Measurements from ENCODE around the gene RADIL. TPM values are rescaled to one million over a fixed set of nuclear protein-coding genes. Genes with fewer than 3 reads are reported as not detected.

The RADIL gene
- total and polyA plus RNA-seq, 7 donors: 0.65 to 3.8 (median 2.6) TPM

GRCh38 chr7:4771737-4772136 is 111.8 kb downstream of the RADIL start:
- TF ChIP-seq CTCF (IDR thresholded peaks at IDR 0.05): no peak
- 88 to 93% (median 88%) methylated on average over 8 to 9 of the region's 9 CpGs for WGBS, 3 donors
- H3K36me3 ChIP-seq (ENCODE audit: insufficient read depth in 1 of 2, low read depth in 1 of 2): peaks cover 0 to 10% of the 10 kb centered on the region in 2 donors
- intact Hi-C loops (cut with DNase I): no loop called here
- ATAC-seq (no peak), DNase-seq (peak in 1 of 2 donors; percentile 39)
- no peak overlapping the region for H3K27ac ChIP-seq
- no peaks in the 10 kb centered on the region for H3K9me3 ChIP-seq
- H3K4me3 ChIP-seq: no peak overlapping the region
- H3K27me3 ChIP-seq (ENCODE audit: insufficient read depth in 3 of 3, low read length in 2 of 3): no peaks in the 10 kb centered on the region
- peaks cover 21% of the 10 kb centered on the region for H3K4me1 ChIP-seq

- TF ChIP-seq CTCF (IDR thresholded peaks at IDR 0.05): no peak
- DNase-seq (peak in 1 of 2 donors; percentile 30), ATAC-seq (no peak)
- Histone ChIP-seq H3K27ac (no peak overlapping the region), H3K4me3 (no peak overlapping the region), H3K27me3 (ENCODE audit: insufficient read depth in 3 of 3, low read length in 2 of 3) (no peaks in the 10 kb centered on the region), H3K9me3 (no peaks in the 10 kb centered on the region), H3K4me1 (peaks cover 13% of the 10 kb centered on the region), H3K36me3 (ENCODE audit: insufficient read depth in 1 of 2, low read depth in 1 of 2) (peaks cover 0 to 15% of the 10 kb centered on the region in 2 donors)
- WGBS, 3 donors: 82% methylated on average over 9 of the region's 9 CpGs
- intact Hi-C loops (cut with DNase I): no loop called here
These were observed 112.6 kb downstream of the RADIL start for GRCh38 chr7:4770886-4771285.

GRCh38 chr7:4769761-4770160 is 113.8 kb downstream of the RADIL start:
- TF ChIP-seq CTCF (IDR thresholded peaks at IDR 0.05): no peak
- H3K27ac ChIP-seq: peak overlapping the region; percentile 69
- peaks cover 13% of the 10 kb centered on the region for H3K4me1 ChIP-seq
- ATAC-seq: no peak
- no peaks in the 10 kb centered on the region for H3K27me3 ChIP-seq (ENCODE audit: insufficient read depth in 3 of 3, low read length in 2 of 3)
- WGBS, 3 donors: 40 to 47% (median 42%) methylated on average over 7 of the region's 7 CpGs
- H3K4me3 ChIP-seq: no peak overlapping the region
- intact Hi-C loops (cut with DNase I): no loop called here
- no peaks in the 10 kb centered on the region for H3K9me3 ChIP-seq
- H3K36me3 ChIP-seq (ENCODE audit: insufficient read depth in 1 of 2, low read depth in 1 of 2): peaks cover 0 to 20% of the 10 kb centered on the region in 2 donors
- DNase-seq: no peak

GRCh38 chr7:4768597-4769569 is 114.6 kb downstream of the RADIL start:
- TF ChIP-seq CTCF (IDR thresholded peaks at IDR 0.05): no peak
- Histone ChIP-seq H3K4me1 (peaks cover 13% of the 10 kb centered on the region), H3K4me3 (peak overlapping the region; percentile 6), H3K9me3 (no peaks in the 10 kb centered on the region), H3K27ac (peak overlapping the region; percentile 69), H3K36me3 (ENCODE audit: insufficient read depth in 1 of 2, low read depth in 1 of 2) (peaks cover 0 to 27% of the 10 kb centered on the region in 2 donors), H3K27me3 (ENCODE audit: insufficient read depth in 3 of 3, low read length in 2 of 3) (no peaks in the 10 kb centered on the region)
- DNase-seq (no peak), ATAC-seq (peak; percentile 25 to 74 (median 52))
- intact Hi-C loops (cut with DNase I): no loop called here
- WGBS, 3 donors: 45 to 72% (median 48%) methylated on average over 27 of the region's 27 CpGs
